ENCODE data around the gene CYP2W1.

DNA sequence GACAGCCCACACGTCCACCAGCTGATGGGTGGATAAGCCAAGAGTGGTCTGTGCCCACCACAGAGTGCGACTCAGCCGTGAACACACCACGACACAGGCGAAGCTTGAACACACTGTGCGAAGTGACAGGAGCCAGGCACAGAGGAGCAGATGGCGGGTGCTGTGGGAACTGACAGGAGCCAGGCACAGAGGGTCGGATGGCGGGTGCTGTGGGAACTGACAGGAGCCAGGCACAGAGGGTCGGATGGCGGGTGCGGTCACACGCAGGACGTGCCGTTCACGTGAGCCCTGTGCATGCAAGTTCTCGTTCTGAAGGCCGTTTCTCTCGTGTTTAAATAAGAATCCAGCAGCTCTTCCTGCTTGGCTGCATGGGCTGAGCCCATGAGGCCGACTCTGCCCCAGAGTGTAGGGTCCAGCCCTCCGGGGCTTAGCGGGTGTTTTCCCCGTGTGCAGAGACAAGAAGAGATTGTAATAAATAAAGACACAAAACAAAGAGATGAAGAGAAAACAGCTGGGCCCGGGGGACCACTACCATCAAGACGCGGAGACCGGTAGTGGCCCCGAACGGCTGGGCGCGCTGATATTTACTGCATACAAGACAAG, 22.6 kb upstream of the CYP2W1 start:
- TF ChIP-seq, protein P1, sequence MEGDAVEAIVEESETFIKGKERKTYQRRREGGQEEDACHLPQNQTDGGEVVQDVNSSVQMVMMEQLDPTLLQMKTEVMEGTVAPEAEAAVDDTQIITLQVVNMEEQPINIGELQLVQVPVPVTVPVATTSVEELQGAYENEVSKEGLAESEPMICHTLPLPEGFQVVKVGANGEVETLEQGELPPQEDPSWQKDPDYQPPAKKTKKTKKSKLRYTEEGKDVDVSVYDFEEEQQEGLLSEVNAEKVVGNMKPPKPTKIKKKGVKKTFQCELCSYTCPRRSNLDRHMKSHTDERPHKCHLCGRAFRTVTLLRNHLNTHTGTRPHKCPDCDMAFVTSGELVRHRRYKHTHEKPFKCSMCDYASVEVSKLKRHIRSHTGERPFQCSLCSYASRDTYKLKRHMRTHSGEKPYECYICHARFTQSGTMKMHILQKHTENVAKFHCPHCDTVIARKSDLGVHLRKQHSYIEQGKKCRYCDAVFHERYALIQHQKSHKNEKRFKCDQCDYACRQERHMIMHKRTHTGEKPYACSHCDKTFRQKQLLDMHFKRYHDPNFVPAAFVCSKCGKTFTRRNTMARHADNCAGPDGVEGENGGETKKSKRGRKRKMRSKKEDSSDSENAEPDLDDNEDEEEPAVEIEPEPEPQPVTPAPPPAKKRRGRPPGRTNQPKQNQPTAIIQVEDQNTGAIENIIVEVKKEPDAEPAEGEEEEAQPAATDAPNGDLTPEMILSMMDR (conservative IDR thresholded peaks at IDR 0.05; ENCODE audit: low read depth, low read length) = no peak
- TF ChIP-seq EZH2 (IDR thresholded peaks at IDR 0.05; ENCODE audit: low read length, unreplicated experiment) = no peak

Measured in PC-3 (cell line).